GM12878 (cell line): ENCODE results near the gene TSR3. TPM values are rescaled to one million over a fixed set of nuclear protein-coding genes. Genes with fewer than 3 reads are reported as not detected.

Source experiments
- ATAC-seq: fragments of 200-7000 bp; cut with Tn5 transposase; 3 replicates; pipeline ENCODE4 v1.9.1; 2020; ENCODE audit warnings: mild to moderate bottlenecking, moderate library complexity
- BruUV-seq: library from RNA; stranded (reverse); fragments of 400-500 nt; replicated peaks from 2 replicates; lab custom pipeline; 2021; lab: Mats Ljungman, UMichigan
- CTCF ChIA-PET: fragments of 300-600 bp; sonication (Branson Sonifier 250); formaldehyde crosslinking; extraction: SDS; loops from one replicate; lab custom pipeline; 2021; ENCODE audit warnings: inconsistent platforms; lab: Yijun Ruan, JAX
- POLR2A ChIA-PET: fragments of 350-600 bp; formaldehyde crosslinking; extraction: SDS; loops from one replicate; lab custom pipeline; 2021; ENCODE audit warnings: inconsistent platforms; lab: Charles Lee
- RAD21 ChIA-PET: fragments of 300-600 bp; sonication (Branson Sonifier 250); formaldehyde crosslinking; loops from one replicate; lab custom pipeline; 2023; ENCODE audit warnings: antibody characterized with exemption; ENCODE audit not compliant: unreplicated experiment; lab: Charles Lee
- SMC1A ChIA-PET: fragments of 300-600 bp; sonication (Branson Sonifier 250); formaldehyde crosslinking; loops from one replicate; lab custom pipeline; 2023; ENCODE audit not compliant: unreplicated experiment, uncharacterized antibody; lab: Charles Lee
- DNase-seq: peaks from one replicate; pipeline ENCODE4 v3.0.0-alpha.2; 2011; ENCODE audit warnings: low read depth, low spot score
- FAIRE-seq: peaks from 3 replicates; lab custom pipeline; 2011; peaks lifted over from hg19 to GRCh38; lab: Jason Lieb, UNC
- H2AFZ ChIP-seq: 2 replicates; pipeline ENCODE4 v1.6.0; 2011; ENCODE audit warnings: low read depth, low read length, control low read depth; ENCODE audit not compliant: control insufficient read depth
- H3K27ac ChIP-seq: 2 replicates; pipeline ENCODE4 v1.5.1; 2011; ENCODE audit warnings: control low read depth; ENCODE audit not compliant: control insufficient read depth, insufficient read depth
- H3K27me3 ChIP-seq, 2 experiments: replicated peaks in 1 of 2; 2 replicates each; pipeline versions ENCODE4 v1.6.0 to v1.6.1; 2011; ENCODE audit warnings: low read length in 1 of 2; ENCODE audit not compliant: control insufficient read depth in 2 of 2, insufficient read depth in 2 of 2
- H3K36me3 ChIP-seq, 2 experiments: 2 replicates each; pipeline ENCODE4 v1.5.1; 2011; ENCODE audit warnings: low read length in 1 of 2; ENCODE audit not compliant: control insufficient read depth in 2 of 2, insufficient read depth in 2 of 2
- H3K4me1 ChIP-seq: 2 replicates; pipeline ENCODE4 v1.6.1; 2011; ENCODE audit warnings: mild to moderate bottlenecking, low read length, moderate library complexity, mixed read lengths; ENCODE audit not compliant: control insufficient read depth, insufficient read depth
- H3K4me2 ChIP-seq: 2 replicates; pipeline ENCODE4 v1.6.0; 2011; ENCODE audit warnings: control low read depth; ENCODE audit not compliant: control insufficient read depth, insufficient read depth
- H3K4me3 ChIP-seq: fragments of 200-600 bp; sonication (generic); 2 replicates; pipeline ENCODE4 v1.5.1; 2016
- H3K79me2 ChIP-seq: 2 replicates; pipeline ENCODE4 v1.6.0; 2011; ENCODE audit warnings: low read length; ENCODE audit not compliant: control insufficient read depth, insufficient read depth
- H3K9ac ChIP-seq: 2 replicates; pipeline ENCODE4 v1.8.0; 2011; ENCODE audit warnings: low read length, control low read depth, mixed read lengths; ENCODE audit not compliant: control insufficient read depth, insufficient read depth
- H3K9me3 ChIP-seq: replicated peaks from 3 replicates; pipeline ENCODE4 v1.5.1; 2011; ENCODE audit warnings: mild to moderate bottlenecking, low read length; ENCODE audit not compliant: control insufficient read depth, insufficient read depth
- H4K20me1 ChIP-seq: 2 replicates; pipeline ENCODE4 v1.6.0; 2011; ENCODE audit not compliant: control insufficient read depth, insufficient read depth
- BCL11A ChIP-seq: IDR thresholded peaks from 2 replicates; pipeline ENCODE4 v1.6.1; 2011; ENCODE audit warnings: low read depth, low read length
- CEBPB ChIP-seq, 2 experiments: fragments of 150-350 bp in 1 of 2; IDR thresholded peaks; 2 replicates each; pipeline ENCODE4 v1.6.1; 2012 to 2014; ENCODE audit warnings: low read depth in 2 of 2, low read length in 2 of 2, borderline replicate concordance in 1 of 2, inconsistent platforms in 1 of 2
- SMAD5 ChIP-seq: IDR thresholded peaks from 2 replicates; pipeline ENCODE4 v1.6.1; 2016; ENCODE audit warnings: antibody characterized with exemption, low read depth
- whole genome bisulfite sequencing: methylation state at CpG from one replicate; pipeline ENCODE4 v1.1.6; 2016; ENCODE audit warnings: low lambda C conversion rate; ENCODE audit not compliant: insufficient replicate concordance, insufficient coverage; ENCODE audit errors: missing lambda C conversion rate; 5-methylcytosine and 5-hydroxymethylcytosine counted together
- in situ Hi-C: fragments of 300-500 bp; cut with MboI; formaldehyde crosslinking; loops from 9 replicates; pipeline ENCODE4 v1.14.3; 2018; ENCODE audit warnings: mixed read lengths
- intact Hi-C: fragments of 100-400 bp; cut with micrococcal nuclease; formaldehyde crosslinking; loops from one replicate; pipeline ENCODE4 v1.14.2; 2022; ENCODE audit not compliant: unreplicated experiment
- polyA plus RNA-seq, 11 experiments: library from polyadenylated mRNA; depleted of rRNA in 4 of 11; unstranded in 6 of 11; stranded (reverse) in 5 of 11; fragments of >200 nt; fragmentation: Nextera tagmentation in 4 of 11; fragmentation: Illumina TruSeq in 1 of 11; extraction: Ambion mirVana in 4 of 11; extraction: Trizol in 1 of 11; gene quantifications; 1 replicate in 1 of 11; 2 replicates in 10 of 11; pipeline versions ENCODE4 v1.2.1 to v1.2.3, GENCODE V29; 2011 to 2016; ENCODE audit warnings: inconsistent platforms in 2 of 11, missing spikeins in 2 of 11, low read depth in 1 of 11
- total RNA-seq, 4 experiments: library from RNA; depleted of rRNA in 3 of 4; stranded (reverse); fragments of >200 nt in 3 of 4; fragmentation: Illumina TruSeq in 1 of 4; extraction: Trizol in 1 of 4; gene quantifications; 2 replicates each; pipeline versions ENCODE4 v1.2.1 to v1.2.3, GENCODE V29; 2013 to 2021
- TF ChIP-seq, protein P1 (sequence below): IDR thresholded peaks from 2 replicates; pipeline ENCODE4 v1.6.1; 2012; ENCODE audit warnings: low read depth, low read length, improper control_type of control experiment
- TF ChIP-seq, protein P2 (sequence below): fragments of 150-350 bp; IDR thresholded peaks from 2 replicates; pipeline ENCODE4 v1.6.1; 2014; ENCODE audit warnings: mild to moderate bottlenecking, low read depth, low read length

The TSR3 gene
- total and polyA plus RNA-seq, 10 of the 15 experiments (the other 5 are each of a cell fraction or from before 2014, with no cell fraction given): 3.4 to 108 (median 46.9) TPM

DNA sequence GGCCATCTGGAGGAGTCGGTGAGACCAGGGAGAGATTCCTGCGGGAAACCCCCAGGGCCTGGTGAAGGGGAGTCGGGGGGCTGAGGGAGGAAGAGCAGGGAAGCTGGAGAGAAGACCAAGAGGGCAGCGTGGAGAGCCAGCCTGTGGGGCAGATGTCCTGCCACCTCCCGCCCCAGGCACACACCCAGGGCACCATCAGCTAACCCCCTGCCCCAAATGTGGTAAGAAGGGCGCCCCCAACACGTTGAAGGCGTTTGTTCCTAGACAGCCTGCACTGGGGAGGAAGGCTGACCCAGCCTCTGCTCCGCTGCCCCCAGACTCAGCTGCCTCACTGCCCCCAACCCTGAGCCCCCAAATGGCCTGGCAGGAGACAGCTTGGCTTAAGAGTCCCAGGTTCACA, 16.9 kb downstream of the TSR3 start:
- no peak overlapping the region for H2AFZ ChIP-seq
- peaks cover 2% of the 10 kb centered on the region; the same call in 2 of the 3 replicates for H3K9me3 ChIP-seq
- intact Hi-C loops (no loop called here), in situ Hi-C loops (no loop called here)
- 0% methylated on average over 9 of the region's 9 CpGs for WGBS
- no peak for ATAC-seq
- peaks cover 9% of the 10 kb centered on the region; the same call in 1 of the 2 replicates for H3K4me1 ChIP-seq
- ChIA-PET RAD21 (no interaction called here), POLR2A (no interaction called here), SMC1A (no interaction called here), CTCF (no interaction called here)
- no peaks in the 10 kb centered on the region for H4K20me1 ChIP-seq
- no peak overlapping the region for H3K27ac ChIP-seq
- H3K27me3 ChIP-seq: peaks cover 5 to 14% of the 10 kb centered on the region in 2 experiments; a peak in 3 of 4 replicates
- no peak overlapping the region for H3K9ac ChIP-seq
- FAIRE-seq: no peak
- H3K4me2 ChIP-seq: no peak overlapping the region
- DNase-seq: no peak
- BruUV-seq: no TSS peak
- no peak for TF ChIP-seq BCL11A
- no peak for TF ChIP-seq CEBPB (IDR thresholded peaks at IDR 0.05; ENCODE audit: borderline replicate concordance in 1 of 2, low read depth in 2 of 2, low read length in 2 of 2)
- no peak for TF ChIP-seq SMAD5
- TF ChIP-seq, protein P1, sequence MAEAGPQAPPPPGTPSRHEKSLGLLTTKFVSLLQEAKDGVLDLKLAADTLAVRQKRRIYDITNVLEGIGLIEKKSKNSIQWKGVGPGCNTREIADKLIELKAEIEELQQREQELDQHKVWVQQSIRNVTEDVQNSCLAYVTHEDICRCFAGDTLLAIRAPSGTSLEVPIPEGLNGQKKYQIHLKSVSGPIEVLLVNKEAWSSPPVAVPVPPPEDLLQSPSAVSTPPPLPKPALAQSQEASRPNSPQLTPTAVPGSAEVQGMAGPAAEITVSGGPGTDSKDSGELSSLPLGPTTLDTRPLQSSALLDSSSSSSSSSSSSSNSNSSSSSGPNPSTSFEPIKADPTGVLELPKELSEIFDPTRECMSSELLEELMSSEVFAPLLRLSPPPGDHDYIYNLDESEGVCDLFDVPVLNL: no peak
- TF ChIP-seq, protein P2, sequence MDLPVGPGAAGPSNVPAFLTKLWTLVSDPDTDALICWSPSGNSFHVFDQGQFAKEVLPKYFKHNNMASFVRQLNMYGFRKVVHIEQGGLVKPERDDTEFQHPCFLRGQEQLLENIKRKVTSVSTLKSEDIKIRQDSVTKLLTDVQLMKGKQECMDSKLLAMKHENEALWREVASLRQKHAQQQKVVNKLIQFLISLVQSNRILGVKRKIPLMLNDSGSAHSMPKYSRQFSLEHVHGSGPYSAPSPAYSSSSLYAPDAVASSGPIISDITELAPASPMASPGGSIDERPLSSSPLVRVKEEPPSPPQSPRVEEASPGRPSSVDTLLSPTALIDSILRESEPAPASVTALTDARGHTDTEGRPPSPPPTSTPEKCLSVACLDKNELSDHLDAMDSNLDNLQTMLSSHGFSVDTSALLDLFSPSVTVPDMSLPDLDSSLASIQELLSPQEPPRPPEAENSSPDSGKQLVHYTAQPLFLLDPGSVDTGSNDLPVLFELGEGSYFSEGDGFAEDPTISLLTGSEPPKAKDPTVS: no peak
- no peaks in the 10 kb centered on the region for H3K36me3 ChIP-seq
- no peaks in the 10 kb centered on the region for H3K79me2 ChIP-seq
- H3K4me3 ChIP-seq: no peak overlapping the region
